ENCODE measurements around the gene AGTR1.

The AGTR1 gene

GRCh38 chr3:148728753-148729152, 31.1 kb downstream of the AGTR1 start:
- H3K4me3 ChIP-seq (ENCODE audit: control insufficient read depth, low read depth, low read length), result no peak overlapping the region
- no peak for DNase-seq (ENCODE audit: low read depth)
- no peak for TF ChIP-seq CTCF (conservative IDR thresholded peaks at IDR 0.05; ENCODE audit: control insufficient read depth, insufficient read depth, low read depth, low read length)

GRCh38 chr3:148729476-148730055, 31.9 kb downstream of the AGTR1 start:
- no peak for TF ChIP-seq CTCF (conservative IDR thresholded peaks at IDR 0.05; ENCODE audit: control insufficient read depth, insufficient read depth, low read depth, low read length)
- H3K4me3 ChIP-seq (ENCODE audit: control insufficient read depth, low read depth, low read length), result no peak overlapping the region
- no peak for DNase-seq (ENCODE audit: low read depth)

- H3K4me3 ChIP-seq (ENCODE audit: control insufficient read depth, low read depth, low read length), result no peak overlapping the region
- no peak for TF ChIP-seq CTCF (conservative IDR thresholded peaks at IDR 0.05; ENCODE audit: control insufficient read depth, insufficient read depth, low read depth, low read length)
- DNase-seq (ENCODE audit: low read depth), result no peak
Measured at GRCh38 chr3:148730676-148731075, 33.0 kb downstream of the AGTR1 start.

GRCh38 chr3:148735597-148735996, 37.9 kb downstream of the AGTR1 start:
- H3K4me3 ChIP-seq (ENCODE audit: control insufficient read depth, low read depth, low read length), result no peak overlapping the region
- TF ChIP-seq CTCF (conservative IDR thresholded peaks at IDR 0.05; ENCODE audit: control insufficient read depth, insufficient read depth, low read depth, low read length), result no peak
- DNase-seq (ENCODE audit: low read depth), result peak; percentile 50

- H3K4me3 ChIP-seq (ENCODE audit: control insufficient read depth, low read depth, low read length), result no peak overlapping the region
- DNase-seq (ENCODE audit: low read depth), result no peak
- TF ChIP-seq CTCF (conservative IDR thresholded peaks at IDR 0.05; ENCODE audit: control insufficient read depth, insufficient read depth, low read depth, low read length), result no peak
Measured at GRCh38 chr3:148736086-148736485, 38.4 kb downstream of the AGTR1 start.

GRCh38 chr3:148737104-148737530, 39.4 kb downstream of the AGTR1 start:
- peak; percentile 84 for DNase-seq (ENCODE audit: low read depth)
- no peak for TF ChIP-seq CTCF (conservative IDR thresholded peaks at IDR 0.05; ENCODE audit: control insufficient read depth, insufficient read depth, low read depth, low read length)
- H3K4me3 ChIP-seq (ENCODE audit: control insufficient read depth, low read depth, low read length), result no peak overlapping the region

GRCh38 chr3:148739720-148740119, 42.0 kb downstream of the AGTR1 start:
- H3K4me3 ChIP-seq (ENCODE audit: control insufficient read depth, low read depth, low read length), result no peak overlapping the region
- no peak for DNase-seq (ENCODE audit: low read depth)
- no peak for TF ChIP-seq CTCF (conservative IDR thresholded peaks at IDR 0.05; ENCODE audit: control insufficient read depth, insufficient read depth, low read depth, low read length)
